DMS53 (cell line): ENCODE data around the gene FAM107B.
"Not testable (repeated sequence)": the region's sequence is repeated elsewhere in the genome, so short reads cannot be mapped to it uniquely, and the experiment has no call there.

Source experiments
- DNase-seq: peaks from one replicate; lab custom pipeline; 2025; lab: John Stamatoyannopoulos, UW

Gene FAM107B

GRCh38 chr10:14601872-14602725, 172.6 kb downstream of the FAM107B start:
- DNase-seq = no peak

- DNase-seq = no peak
Measured at GRCh38 chr10:14601326-14601725, 173.4 kb downstream of the FAM107B start.

GRCh38 chr10:14600065-14600464, 174.6 kb downstream of the FAM107B start:
- DNase-seq = no peak

GRCh38 chr10:14598809-14599764, 175.6 kb downstream of the FAM107B start:
- no peak for DNase-seq

GRCh38 chr10:14595526-14596182, 179.0 kb downstream of the FAM107B start:
- no peak for DNase-seq

- no peak for DNase-seq
Measured at GRCh38 chr10:14594878-14595525, 179.7 kb downstream of the FAM107B start.

- DNase-seq = no peak
Measured at GRCh38 chr10:14593806-14594205, 180.9 kb downstream of the FAM107B start.

- no peak for DNase-seq
Measured at GRCh38 chr10:14592566-14592965, 182.1 kb downstream of the FAM107B start.

- DNase-seq = no peak
Measured at GRCh38 chr10:14592026-14592425, 182.7 kb downstream of the FAM107B start.

- DNase-seq = not testable (repeated sequence)
Measured at GRCh38 chr10:14588938-14589294, 185.8 kb downstream of the FAM107B start.

- no peak for DNase-seq
Measured at GRCh38 chr10:14588084-14588937, 186.4 kb downstream of the FAM107B start.

- DNase-seq = no peak
Measured at GRCh38 chr10:14587540-14588083, 187.1 kb downstream of the FAM107B start.

GRCh38 chr10:14586901-14587300, 187.8 kb downstream of the FAM107B start:
- DNase-seq = peak; percentile 66

- no peak for DNase-seq
Measured at GRCh38 chr10:14585287-14586193, 189.2 kb downstream of the FAM107B start.

- no peak for DNase-seq
Measured at GRCh38 chr10:14584661-14585060, 190.0 kb downstream of the FAM107B start.

GRCh38 chr10:14583967-14584366, 190.7 kb downstream of the FAM107B start:
- no peak for DNase-seq

- DNase-seq = no peak
Measured at GRCh38 chr10:14583252-14583651, 191.4 kb downstream of the FAM107B start.

- peak; percentile 13 for DNase-seq
Measured at GRCh38 chr10:14581553-14582321, 193.0 kb downstream of the FAM107B start.
